ENCODE measurements around the gene ZNF526. TPM values are rescaled to one million over a fixed set of nuclear protein-coding genes. Genes with fewer than 3 reads are reported as not detected.

Gene ZNF526
- total RNA-seq, 1 donor from 2014 or later, result 17.3 TPM

DNA sequence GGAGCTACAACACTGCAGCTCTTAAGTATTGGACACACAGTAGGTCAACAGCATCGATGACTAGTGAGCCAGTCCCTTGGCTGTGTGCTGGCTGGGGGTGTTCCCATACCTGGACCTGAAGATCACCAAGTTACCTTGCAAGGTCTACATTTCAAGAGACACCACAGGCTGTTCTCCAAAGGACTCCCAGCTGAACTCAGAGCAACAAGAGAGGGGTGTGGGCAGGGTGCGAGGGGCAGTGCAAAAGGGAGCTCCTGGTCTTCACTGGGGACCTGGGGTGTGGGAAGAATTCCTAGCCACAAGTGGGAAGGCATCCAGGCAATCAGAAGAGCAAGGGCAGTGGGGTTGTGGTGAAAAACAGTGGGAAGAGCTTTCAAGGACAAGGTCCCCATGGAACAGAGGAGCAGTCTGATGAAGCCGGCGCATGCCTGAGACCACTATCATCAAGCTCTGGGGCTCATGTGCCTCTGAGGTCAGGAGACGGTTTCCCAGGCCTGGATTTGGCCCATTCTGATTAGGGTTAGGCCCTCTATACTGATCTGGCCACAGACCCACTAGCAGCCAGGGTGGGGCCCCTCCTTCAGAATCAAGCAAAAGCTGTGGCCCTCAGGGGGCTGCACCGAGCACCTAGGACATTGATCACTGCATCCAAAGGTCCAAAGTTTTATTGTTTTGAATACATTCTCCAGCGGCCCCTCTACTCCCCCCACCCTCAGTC lies 27.0 kb downstream of the ZNF526 start:
- H3K9me3 Mint-ChIP-seq, result no peaks in the 10 kb centered on the region
- intact Hi-C loops (cut with micrococcal nuclease), result no loop called here
- no peak for DNase-seq (ENCODE audit: low spot score)
- peaks cover 20% of the 10 kb centered on the region for H3K4me1 Mint-ChIP-seq (ENCODE audit: low read depth)
- no peaks in the 10 kb centered on the region for H3K27me3 Mint-ChIP-seq (ENCODE audit: low read depth)
- peaks cover 7% of the 10 kb centered on the region for H3K36me3 Mint-ChIP-seq (ENCODE audit: low read depth)
- no peak overlapping the region for H3K4me3 Mint-ChIP-seq (ENCODE audit: low read depth)
- peak overlapping the region; percentile 19 for H3K27ac Mint-ChIP-seq

DNA sequence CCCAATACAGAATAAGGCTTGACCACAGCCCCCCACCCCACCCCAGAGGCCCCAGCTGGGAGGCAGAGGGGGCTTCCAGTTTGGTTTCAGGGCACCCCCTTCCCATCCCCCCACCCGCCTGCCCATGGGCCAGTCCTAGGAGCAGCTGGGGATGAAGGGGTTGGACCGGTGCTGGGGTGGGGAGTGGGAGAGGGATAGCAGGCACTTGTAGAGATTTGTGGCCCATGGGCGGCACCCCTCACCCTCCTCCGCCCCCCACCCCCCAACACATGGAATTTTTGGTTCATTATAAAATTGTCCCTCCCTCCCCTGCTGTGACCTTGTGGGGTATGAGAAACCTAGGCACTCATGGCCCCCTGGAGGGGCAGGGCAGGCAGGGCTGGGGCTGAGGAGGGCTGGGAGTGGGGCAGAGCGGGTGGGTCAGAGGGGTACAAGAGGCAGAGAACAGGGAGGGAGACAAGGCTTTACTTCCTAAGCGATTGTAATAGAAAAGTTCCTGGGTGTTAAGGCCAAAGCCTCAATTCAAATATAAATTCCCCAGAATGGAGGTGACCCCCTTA lies 27.6 kb downstream of the ZNF526 start:
- peaks cover 10% of the 10 kb centered on the region for H3K36me3 Mint-ChIP-seq (ENCODE audit: low read depth)
- no peak overlapping the region for H3K27ac Mint-ChIP-seq
- intact Hi-C loops (cut with micrococcal nuclease), result no loop called here
- H3K4me1 Mint-ChIP-seq (ENCODE audit: low read depth), result peaks cover 26% of the 10 kb centered on the region
- H3K27me3 Mint-ChIP-seq (ENCODE audit: low read depth), result no peaks in the 10 kb centered on the region
- no peak for DNase-seq (ENCODE audit: low spot score)
- H3K4me3 Mint-ChIP-seq (ENCODE audit: low read depth), result no peak overlapping the region
- no peaks in the 10 kb centered on the region for H3K9me3 Mint-ChIP-seq

DNA sequence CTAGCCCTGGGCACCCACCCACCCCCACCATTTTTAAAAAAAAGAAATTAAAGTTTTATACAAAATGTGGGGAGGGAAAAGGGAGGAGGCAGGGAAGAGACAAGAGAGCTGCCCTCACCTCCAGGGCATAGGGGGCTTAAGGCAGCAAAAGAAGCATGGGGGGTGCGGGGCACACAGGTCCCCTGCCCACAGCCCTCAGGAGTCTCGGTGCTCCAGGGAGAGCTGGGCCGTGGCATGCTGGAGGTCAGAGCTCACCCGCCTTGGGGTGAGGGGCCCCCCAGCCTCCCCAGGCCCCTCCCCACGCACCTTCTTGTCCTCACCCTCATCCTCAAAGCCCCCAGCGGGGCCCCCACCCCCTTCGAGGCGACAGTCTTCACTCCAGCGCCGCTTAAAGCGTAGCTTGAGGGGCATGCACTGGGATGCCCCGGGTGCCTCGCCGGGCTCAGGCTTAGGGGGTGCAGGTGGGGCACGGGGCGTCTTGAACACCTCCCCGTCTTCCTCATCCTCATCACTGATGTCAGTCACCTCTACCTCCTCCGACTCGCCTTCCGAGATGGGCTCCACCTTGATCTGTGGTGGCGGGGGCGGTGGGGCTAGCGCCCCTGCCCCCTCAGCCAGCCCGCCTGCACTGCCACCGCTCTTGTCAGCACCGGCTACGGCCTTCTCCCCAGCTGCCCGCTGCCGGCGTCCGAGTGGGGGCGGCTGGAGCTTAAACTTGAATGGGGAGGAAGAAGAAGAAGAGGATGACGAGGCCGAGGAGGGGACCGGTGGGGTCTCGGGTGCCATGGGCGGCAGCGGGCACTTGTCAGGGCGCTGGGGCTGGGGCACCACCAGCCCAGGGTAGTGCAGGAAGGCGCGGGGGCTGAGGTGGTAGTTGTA lies 28.4 kb downstream of the ZNF526 start:
- H3K4me1 Mint-ChIP-seq (ENCODE audit: low read depth), result peaks cover 26% of the 10 kb centered on the region
- intact Hi-C loops (cut with micrococcal nuclease), result no loop called here
- no peak overlapping the region for H3K4me3 Mint-ChIP-seq (ENCODE audit: low read depth)

DNA sequence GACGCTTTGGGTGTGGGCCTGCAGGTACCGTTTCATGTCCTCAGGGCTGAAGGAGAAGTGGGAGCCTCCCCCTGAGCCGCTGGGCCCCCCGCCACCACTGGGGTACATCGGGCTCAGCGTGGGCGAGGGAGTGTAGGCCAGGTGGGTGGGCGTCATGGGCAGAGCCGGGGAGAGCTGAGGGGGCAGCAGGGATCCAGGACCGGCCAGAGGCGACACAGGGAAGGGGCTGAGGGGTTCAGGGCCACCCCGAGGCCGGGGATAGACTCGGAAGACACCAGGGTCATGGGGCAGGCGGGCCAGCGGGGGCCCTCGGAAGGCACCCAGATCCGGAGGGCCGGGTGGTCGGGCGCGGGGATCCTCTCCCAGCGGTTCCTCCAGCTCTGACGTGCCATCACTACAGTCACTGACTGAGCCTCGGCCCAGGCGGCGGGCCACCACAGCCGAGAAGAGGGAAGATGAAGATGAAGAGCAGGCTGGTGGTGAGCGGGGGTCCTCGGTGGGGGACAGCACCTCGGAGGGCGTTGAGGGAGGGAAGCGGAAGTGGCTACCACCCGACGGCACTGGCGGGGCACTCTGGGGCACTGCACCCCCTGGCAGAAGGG lies 29.1 kb downstream of the ZNF526 start:
- DNase-seq (ENCODE audit: low spot score), result no peak
- peaks cover 26% of the 10 kb centered on the region for H3K4me1 Mint-ChIP-seq (ENCODE audit: low read depth)
- intact Hi-C loops (cut with micrococcal nuclease), result no loop called here
- no peak overlapping the region for H3K27ac Mint-ChIP-seq
- no peaks in the 10 kb centered on the region for H3K27me3 Mint-ChIP-seq (ENCODE audit: low read depth)
- H3K9me3 Mint-ChIP-seq, result no peaks in the 10 kb centered on the region
- H3K36me3 Mint-ChIP-seq (ENCODE audit: low read depth), result peaks cover 15% of the 10 kb centered on the region
- no peak overlapping the region for H3K4me3 Mint-ChIP-seq (ENCODE audit: low read depth)

More for the DNA sequence above, 28.4 kb downstream of the ZNF526 start:
- H3K27me3 Mint-ChIP-seq (ENCODE audit: low read depth), result no peaks in the 10 kb centered on the region
- DNase-seq (ENCODE audit: low spot score), result no peak
- peaks cover 15% of the 10 kb centered on the region for H3K36me3 Mint-ChIP-seq (ENCODE audit: low read depth)
- H3K27ac Mint-ChIP-seq, result no peak overlapping the region
- H3K9me3 Mint-ChIP-seq, result no peaks in the 10 kb centered on the region

DNA sequence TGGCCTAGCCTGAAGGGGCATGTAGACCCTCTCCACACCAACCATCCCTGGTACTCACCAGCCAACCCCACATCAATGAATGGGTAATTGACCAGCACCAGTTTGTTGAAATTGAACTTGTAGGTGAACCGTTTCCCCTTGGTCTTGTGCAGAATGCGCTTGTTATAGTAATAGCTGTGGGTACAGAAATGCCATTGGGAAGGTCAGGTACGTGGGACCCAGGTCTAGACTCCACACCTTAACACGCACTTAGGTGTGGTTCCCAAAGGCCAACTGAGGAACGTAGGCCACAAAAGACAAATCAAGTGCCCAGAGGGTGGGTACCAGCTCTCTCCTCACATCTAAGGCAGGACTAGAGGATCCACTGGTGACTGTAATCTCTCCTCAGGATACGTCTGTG lies 29.7 kb downstream of the ZNF526 start:
- DNase-seq (ENCODE audit: low spot score), result no peak
- no peaks in the 10 kb centered on the region for H3K9me3 Mint-ChIP-seq
- no peaks in the 10 kb centered on the region for H3K27me3 Mint-ChIP-seq (ENCODE audit: low read depth)
- no peak overlapping the region for H3K4me3 Mint-ChIP-seq (ENCODE audit: low read depth)
- H3K27ac Mint-ChIP-seq, result no peak overlapping the region
- intact Hi-C loops (cut with micrococcal nuclease), result no loop called here
- peaks cover 26% of the 10 kb centered on the region for H3K4me1 Mint-ChIP-seq (ENCODE audit: low read depth)
- H3K36me3 Mint-ChIP-seq (ENCODE audit: low read depth), result peaks cover 15% of the 10 kb centered on the region

DNA sequence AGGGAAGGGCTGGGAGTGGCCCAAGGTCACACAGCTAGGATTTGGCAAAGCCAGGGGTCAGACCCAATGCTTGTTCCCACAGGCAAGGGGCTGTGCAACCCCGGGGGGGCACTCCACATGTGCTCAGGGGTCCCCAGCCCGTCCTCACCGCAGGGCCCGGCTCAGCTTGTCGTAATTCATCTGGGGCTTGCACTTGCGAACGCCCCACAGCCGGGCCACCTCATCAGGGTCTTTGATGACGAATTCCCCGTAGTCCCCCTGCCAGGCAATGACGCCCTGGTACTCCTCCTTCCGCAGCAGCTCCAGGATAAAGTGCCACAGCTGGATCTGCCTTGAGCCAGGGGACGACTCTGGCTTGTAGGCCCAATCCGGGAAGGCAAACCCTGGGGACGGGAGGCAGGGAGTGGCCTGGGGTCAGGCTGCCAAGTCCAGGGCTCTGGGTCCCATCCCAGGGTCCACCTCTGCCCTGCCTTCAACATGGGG lies 30.1 kb downstream of the ZNF526 start:
- Mint-ChIP-seq H3K4me1 (ENCODE audit: low read depth) (peaks cover 21% of the 10 kb centered on the region), H3K36me3 (ENCODE audit: low read depth) (peaks cover 15% of the 10 kb centered on the region), H3K9me3 (no peaks in the 10 kb centered on the region), H3K27me3 (ENCODE audit: low read depth) (no peaks in the 10 kb centered on the region), H3K27ac (peak overlapping the region; percentile 40), H3K4me3 (ENCODE audit: low read depth) (no peak overlapping the region)
- intact Hi-C loops (cut with micrococcal nuclease), result no loop called here
- DNase-seq (ENCODE audit: low spot score), result no peak

DNA sequence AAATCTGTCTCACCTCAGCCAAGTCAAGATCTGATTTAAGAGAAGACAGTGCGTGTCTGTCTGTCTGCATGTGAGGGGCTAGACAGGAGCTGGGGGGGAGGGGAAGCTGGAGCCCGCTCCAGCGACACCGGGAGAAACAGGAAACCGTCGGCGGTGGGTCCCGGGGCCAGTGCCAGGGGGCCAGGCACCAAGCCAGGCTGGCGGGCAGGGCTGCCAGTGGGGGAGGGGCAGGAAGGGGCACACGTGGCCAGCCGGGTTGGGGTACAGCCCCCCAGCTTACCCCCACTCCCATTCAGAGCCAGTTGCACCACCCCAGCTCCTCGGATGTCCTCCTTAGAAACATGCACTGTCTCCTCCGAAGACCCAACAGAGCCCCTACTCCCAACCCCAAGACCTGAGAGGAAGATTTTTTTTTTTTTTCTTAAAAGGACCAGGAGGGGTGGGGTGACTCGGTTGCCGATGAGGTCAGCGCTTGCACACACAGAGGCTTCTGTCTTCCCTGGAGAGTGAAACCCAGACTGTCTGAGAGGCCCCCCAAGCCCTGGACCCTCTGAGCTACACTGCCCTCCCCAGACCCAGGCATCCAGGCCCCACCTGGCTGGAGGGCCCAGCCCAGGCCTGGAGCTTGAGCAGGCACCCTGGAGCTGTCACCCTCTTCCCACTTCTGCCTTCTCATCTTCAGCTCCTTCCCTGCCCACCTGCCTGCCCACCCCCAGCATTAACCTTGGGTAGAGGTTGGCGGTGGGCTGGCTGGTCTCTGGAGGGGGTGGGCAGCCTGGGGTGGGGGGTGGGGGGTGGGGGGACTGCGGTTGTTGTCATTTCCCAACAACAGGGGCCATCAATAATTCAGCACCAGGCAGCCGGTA lies 30.8 kb downstream of the ZNF526 start:
- Mint-ChIP-seq H3K36me3 (ENCODE audit: low read depth) (peaks cover 15% of the 10 kb centered on the region), H3K4me1 (ENCODE audit: low read depth) (peaks cover 20% of the 10 kb centered on the region), H3K9me3 (no peaks in the 10 kb centered on the region), H3K4me3 (ENCODE audit: low read depth) (peak overlapping the region; percentile 26), H3K27ac (peak overlapping the region; percentile 42), H3K27me3 (ENCODE audit: low read depth) (peaks cover 2% of the 10 kb centered on the region)
- no peak for DNase-seq (ENCODE audit: low spot score)
- intact Hi-C loops (cut with micrococcal nuclease), result no loop called here

DNA sequence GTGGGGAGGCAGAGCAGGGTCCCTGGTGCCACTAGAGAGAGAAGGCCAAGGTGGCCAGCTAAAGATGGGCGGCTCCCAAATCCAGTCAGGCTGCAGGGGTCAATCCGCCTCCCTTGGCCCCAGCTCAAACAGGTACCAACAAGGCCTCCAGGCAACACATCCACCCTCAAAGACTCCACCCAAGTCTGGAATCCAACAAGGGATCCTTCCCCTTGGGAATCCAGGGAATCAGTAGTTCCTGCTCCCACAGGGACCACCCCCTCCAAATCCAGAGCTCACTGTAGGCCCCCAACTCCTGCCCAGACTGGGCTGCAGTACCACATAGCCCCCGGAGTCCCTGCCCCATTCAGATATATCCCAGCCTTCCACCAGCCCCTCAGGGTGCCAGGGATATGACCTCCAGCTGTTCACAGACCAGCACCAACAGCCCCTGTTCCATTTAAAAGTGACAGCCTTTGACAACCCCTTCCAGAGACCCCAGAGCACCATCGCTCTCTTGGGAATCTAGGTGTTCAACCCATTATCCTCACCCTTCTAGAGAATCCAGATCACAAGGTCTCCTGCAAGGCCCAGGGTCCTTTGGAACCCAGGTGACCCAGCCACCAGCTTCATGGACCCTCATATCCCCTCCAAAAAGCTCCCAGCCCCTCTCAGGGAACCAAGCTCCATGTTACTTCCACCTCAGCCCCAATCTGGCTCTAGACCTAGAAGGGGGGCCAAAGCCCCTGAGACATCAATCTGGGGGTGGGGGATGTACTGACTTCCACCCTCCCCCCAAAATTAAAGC lies 31.7 kb downstream of the ZNF526 start:
- intact Hi-C loops (cut with micrococcal nuclease), result no loop called here
- Mint-ChIP-seq H3K4me3 (ENCODE audit: low read depth) (peak overlapping the region; percentile 97), H3K27me3 (ENCODE audit: low read depth) (peaks cover 7% of the 10 kb centered on the region), H3K27ac (peak overlapping the region; percentile 31), H3K4me1 (ENCODE audit: low read depth) (peaks cover 18% of the 10 kb centered on the region), H3K36me3 (ENCODE audit: low read depth) (peaks cover 15% of the 10 kb centered on the region), H3K9me3 (no peaks in the 10 kb centered on the region)
- DNase-seq (ENCODE audit: low spot score), result no peak

DNA sequence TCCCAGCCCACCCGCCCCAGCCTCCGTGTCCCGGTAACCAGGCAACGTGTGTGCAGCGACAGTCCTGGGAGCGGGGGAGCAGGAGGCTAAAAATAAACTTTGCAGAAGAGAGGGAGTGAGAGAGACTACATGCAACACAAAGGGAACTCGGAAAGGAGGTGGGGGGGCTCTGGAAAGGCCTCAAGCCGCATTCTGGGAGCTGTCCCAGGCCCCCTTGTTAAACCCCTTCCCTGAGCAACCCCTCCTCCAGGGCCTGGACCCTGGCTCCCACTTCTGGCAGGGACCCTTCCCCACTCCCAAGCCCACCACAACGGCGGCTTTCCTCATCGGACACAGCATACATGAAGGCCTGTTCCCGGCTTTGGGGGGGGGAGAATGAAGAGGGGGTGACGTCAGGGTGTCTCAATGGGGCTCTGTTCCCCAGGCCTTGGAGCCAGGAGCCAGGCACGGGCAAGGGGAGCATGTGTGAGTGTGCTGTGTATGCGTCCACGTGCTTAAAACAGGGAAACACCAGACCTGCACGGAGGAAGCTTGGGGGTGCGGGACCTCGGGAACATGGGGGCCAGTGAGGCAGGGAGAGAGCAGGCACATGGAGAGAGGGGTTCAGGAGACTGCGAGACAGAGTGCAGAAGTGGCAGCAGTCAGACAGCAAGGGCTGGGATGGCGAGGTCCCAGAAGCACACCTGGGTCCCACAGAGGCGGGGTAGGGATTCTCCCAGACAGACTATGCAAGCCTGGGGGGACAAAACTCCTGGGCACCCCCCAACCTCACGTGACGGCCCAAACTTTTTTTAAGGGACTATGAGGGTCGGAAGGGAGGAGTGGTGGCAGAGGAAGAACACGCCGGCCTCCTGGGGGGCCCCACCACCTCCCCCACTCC lies 32.5 kb downstream of the ZNF526 start:
- Mint-ChIP-seq H3K9me3 (no peaks in the 10 kb centered on the region), H3K27me3 (ENCODE audit: low read depth) (peaks cover 7% of the 10 kb centered on the region), H3K27ac (peak overlapping the region; percentile 94), H3K36me3 (ENCODE audit: low read depth) (peaks cover 13% of the 10 kb centered on the region), H3K4me3 (ENCODE audit: low read depth) (peak overlapping the region; percentile 97), H3K4me1 (ENCODE audit: low read depth) (peaks cover 18% of the 10 kb centered on the region)
- intact Hi-C loops (cut with micrococcal nuclease), result no loop called here
- no peak for DNase-seq (ENCODE audit: low spot score)

DNA sequence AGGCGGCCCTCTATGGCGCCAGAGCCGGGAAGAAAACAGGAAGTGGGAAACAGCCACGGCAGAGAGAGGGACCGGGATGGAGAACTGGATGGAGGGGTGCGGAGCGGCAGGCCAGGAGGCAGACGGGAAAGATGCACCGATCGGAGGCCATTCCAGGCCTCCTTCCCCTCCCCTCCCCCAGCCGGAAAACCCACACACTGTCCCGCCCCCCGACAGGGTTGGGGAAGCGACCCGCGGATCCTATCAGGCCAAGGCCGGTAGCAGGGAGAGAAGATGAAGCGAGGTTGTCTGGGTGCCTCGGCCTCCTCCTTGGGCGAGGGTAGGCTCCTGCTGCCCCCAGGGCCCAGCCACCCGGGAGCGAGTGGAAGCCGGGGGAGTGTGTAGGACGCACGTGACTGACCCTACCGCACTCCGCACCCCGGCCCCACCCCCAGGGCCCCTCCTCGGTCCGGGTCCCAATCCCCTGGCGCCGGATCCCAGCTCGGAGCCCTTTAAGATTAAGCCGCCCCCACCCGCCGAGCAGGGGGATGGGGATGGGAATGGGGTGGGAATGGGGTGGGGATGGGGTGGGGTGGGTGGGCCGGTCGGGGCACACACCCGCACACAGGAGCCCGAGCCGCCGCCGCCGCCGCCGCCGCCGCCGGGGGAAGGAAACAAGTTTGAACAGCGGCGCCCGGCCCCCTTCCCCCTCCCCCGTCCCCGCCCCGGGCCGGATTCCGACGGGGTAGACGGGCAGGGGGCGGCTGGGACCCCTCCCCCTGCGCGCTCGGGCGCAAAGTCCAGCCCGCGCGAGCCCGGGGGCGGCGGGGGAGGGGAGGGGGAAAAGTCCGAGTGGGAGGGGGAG lies 33.4 kb downstream of the ZNF526 start:
- peak overlapping the region; percentile 94 for H3K27ac Mint-ChIP-seq
- peaks cover 13% of the 10 kb centered on the region for H3K36me3 Mint-ChIP-seq (ENCODE audit: low read depth)
- no peaks in the 10 kb centered on the region for H3K9me3 Mint-ChIP-seq
- peak; percentile 59 for DNase-seq (ENCODE audit: low spot score)
- H3K4me3 Mint-ChIP-seq (ENCODE audit: low read depth), result peak overlapping the region; percentile 97
- H3K4me1 Mint-ChIP-seq (ENCODE audit: low read depth), result peaks cover 18% of the 10 kb centered on the region
- intact Hi-C loops (cut with micrococcal nuclease), result loop anchor here (1.0 to 2.0 kb wide), 2 partner anchors 10 to 55 kb away; no protein-coding TSS in a partner anchor
- H3K27me3 Mint-ChIP-seq (ENCODE audit: low read depth), result peaks cover 7% of the 10 kb centered on the region

Measured in activated T-helper 2 cell treated with anti-CD3 and anti-CD28 coated beads, Interferon-gamma antibody, Interleukin-2, Interleukin-4, amounts not matched to agents 10 μg/mL and 5 μg/mL and 100 μg/mL, durations not matched to agents 14 hours and 24 hours and 36 hours (primary cell).